Measurements from ENCODE around the gene TANGO2. TPM values are rescaled to one million over a fixed set of nuclear protein-coding genes. Genes with fewer than 3 reads are reported as not detected.

TANGO2 gene
- total and polyA plus RNA-seq, 2 of the 8 experiments (the other 6 are each of a cell fraction or from before 2014, with no cell fraction given): 10.1 to 18.4 TPM

- Histone ChIP-seq H4K8ac (ENCODE audit: extremely low read depth, insufficient read depth, low read length) (no peak overlapping the region), H2AFZ (ENCODE audit: low read length) (no peak overlapping the region), H3K4me2 (ENCODE audit: insufficient read depth in 1 of 2, low read depth in 2 of 2, low read length in 2 of 2) (no peak overlapping the region), H4K91ac (replicated peaks; ENCODE audit: insufficient read length, low read length) (no peak overlapping the region), H4K20me1 (replicated peaks in 1 of 2; ENCODE audit: control insufficient read depth in 1 of 2, insufficient read depth in 2 of 2, low read length in 2 of 2) (peaks cover 0 to 2% of the 10 kb centered on the region in 2 experiments), H2BK15ac (ENCODE audit: low read length) (no peak overlapping the region), H2AK5ac (ENCODE audit: low read depth, low read length) (no peak overlapping the region), H3K14ac (ENCODE audit: insufficient read length) (no peak overlapping the region), H3K4ac (replicated peaks; ENCODE audit: insufficient read length, low read depth, low read length) (no peak overlapping the region), H3K23ac (ENCODE audit: insufficient read length) (no peak overlapping the region), H3K4me1 (replicated peaks in 1 of 4; ENCODE audit: control insufficient read depth in 3 of 4, insufficient read depth in 4 of 4, low read length in 3 of 4) (peaks cover 4 to 31% (median 18%) of the 10 kb centered on the region in 4 experiments), H3K4me3 (ENCODE audit: extremely low read depth in 1 of 4, insufficient read depth in 2 of 4, low read depth in 3 of 4, low read length in 4 of 4) (no peak overlapping the region), H3K36me3 (ENCODE audit: control insufficient read depth in 2 of 4, insufficient read depth in 4 of 4, low read length in 3 of 4) (no peaks in the 10 kb centered on the region), H3K9ac (replicated peaks in 1 of 4; ENCODE audit: extremely low read depth in 1 of 4, low read depth in 3 of 4, low read length in 3 of 4) (peak overlapping the region in 1 of 4 experiments; percentile 22; a peak in 1 of 7 replicates), H3K27ac (ENCODE audit: low read depth, low read length) (no peak overlapping the region), H3K56ac (replicated peaks; ENCODE audit: insufficient read length, low read depth, low read length) (no peak overlapping the region), H3K18ac (ENCODE audit: extremely low read depth, low read length) (no peak overlapping the region), H2BK120ac (replicated peaks; ENCODE audit: low read depth, low read length) (no peak overlapping the region), H3K23me2 (ENCODE audit: low read depth, low read length) (no peaks in the 10 kb centered on the region), H4K5ac (ENCODE audit: insufficient read length, low read depth, low read length) (no peak overlapping the region), H3K79me2 (ENCODE audit: control insufficient read depth in 1 of 2, insufficient read depth in 2 of 2, low read length in 2 of 2) (no peaks in the 10 kb centered on the region), H3K27me3 (replicated peaks in 1 of 4; ENCODE audit: control insufficient read depth in 3 of 4, extremely low read depth in 1 of 4, insufficient read depth in 3 of 4, low read length in 3 of 4) (no peaks in the 10 kb centered on the region), H2BK20ac (ENCODE audit: low read length) (no peak overlapping the region), H3K79me1 (ENCODE audit: low read depth, low read length) (peaks cover 3% of the 10 kb centered on the region), H2BK5ac (ENCODE audit: low read depth, low read length) (no peak overlapping the region), H3K9me3 (ENCODE audit: insufficient read depth in 2 of 2, low read depth in 1 of 2, low read length in 1 of 2) (no peaks in the 10 kb centered on the region), H2BK12ac (ENCODE audit: low read depth, low read length) (no peak overlapping the region)
- ChIA-PET POLR2A (ENCODE audit: partially characterized antibody) (no interaction called here), CTCF (ENCODE audit: partially characterized antibody) (interaction anchor here (1.0 to 1.3 kb wide), 2 partner anchors 11 to 13 kb away, joined by 3 to 5 read pairs; no protein-coding TSS in a partner anchor)
- DNase-seq (ENCODE audit: low read depth in 1 of 2, low spot score in 2 of 2) (no peak), FAIRE-seq (no peak)
- WGBS, 2 experiments (ENCODE audit: extremely low coverage in 1 of 2, insufficient coverage in 1 of 2, insufficient read length in 1 of 2, insufficient replicate concordance in 2 of 2, low coverage in 1 of 2, low lambda C conversion rate in 2 of 2, missing lambda C conversion rate in 1 of 2): 86% methylated on average over 2 of the region's 2 CpGs; no CpG with 5 or more reads in 1 of the 2 experiments
- no peak for TF ChIP-seq NANOG (IDR thresholded peaks at IDR 0.05; ENCODE audit: insufficient read depth, low read depth, low read length, poor library complexity, severe bottlenecking)
Measured at GRCh38 chr22:20002636-20003035, 18.3 kb upstream of the TANGO2 start.

Data from H1 (cell line).